ENCODE measurements around the gene SAMD11.
"Not testable (repeated sequence)": the region's sequence is repeated elsewhere in the genome, so short reads cannot be mapped to it uniquely, and the experiment has no call there.

Gene SAMD11

GRCh38 chr1:934991-935750 lies 11.4 kb downstream of the SAMD11 start:
- no peak for DNase-seq

- DNase-seq: peak; percentile 31
Observed at GRCh38 chr1:935751-936231, 12.1 kb downstream of the SAMD11 start.

- DNase-seq: no peak
Observed at GRCh38 chr1:936348-937264, 12.9 kb downstream of the SAMD11 start.

DNA sequence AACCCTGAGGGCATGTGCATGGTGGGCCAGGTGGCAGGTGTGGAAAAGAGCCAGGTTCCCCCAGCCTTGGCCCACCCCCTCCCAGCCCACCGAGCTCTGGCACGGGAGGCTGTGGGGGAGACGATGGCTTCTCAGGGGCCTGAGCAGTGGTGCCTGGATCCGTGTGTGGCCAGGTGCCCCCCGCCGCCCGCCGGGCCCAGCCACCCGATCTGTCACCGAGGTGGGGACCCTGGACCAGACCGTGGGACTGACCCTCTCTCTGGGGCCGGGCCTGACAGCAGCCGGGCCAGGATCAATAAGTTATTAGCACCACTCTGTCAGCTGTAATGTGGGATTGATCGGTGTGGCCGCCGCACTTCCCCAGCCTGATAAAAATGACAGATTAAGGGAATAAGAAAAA lies 13.8 kb downstream of the SAMD11 start:
- no peak for DNase-seq

DNA sequence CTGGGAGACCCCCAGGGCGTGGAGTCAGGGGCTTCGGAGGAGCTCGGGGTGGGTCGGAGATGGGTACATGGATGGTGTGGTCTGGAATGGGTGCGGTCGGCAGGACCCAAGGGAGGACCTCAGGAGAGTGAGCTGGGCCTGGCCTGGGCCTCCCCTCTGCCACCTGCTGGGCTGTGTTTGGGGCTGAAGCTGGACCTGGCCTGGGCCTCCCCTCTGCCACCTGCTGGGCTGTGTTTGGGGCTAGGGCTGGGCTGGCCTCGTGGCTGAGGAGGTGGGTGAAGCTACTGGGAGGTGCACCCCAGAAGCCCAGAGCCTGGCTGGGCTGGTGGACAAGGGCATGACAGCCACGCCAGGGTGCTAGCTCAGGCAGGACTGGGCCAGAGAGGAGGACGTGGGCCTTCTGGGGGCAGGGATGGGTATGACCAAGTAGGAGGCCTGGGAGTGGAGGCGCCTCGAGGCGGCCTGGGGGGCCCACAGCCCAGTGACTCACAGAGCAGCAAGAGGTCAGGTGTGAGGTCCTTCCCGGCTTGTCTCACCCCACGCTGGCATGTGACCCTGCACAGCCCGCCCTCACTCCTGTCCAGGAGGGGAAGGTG lies 14.5 kb downstream of the SAMD11 start:
- DNase-seq: no peak

GRCh38 chr1:938711-939489 lies 15.2 kb downstream of the SAMD11 start:
- DNase-seq: no peak

DNA sequence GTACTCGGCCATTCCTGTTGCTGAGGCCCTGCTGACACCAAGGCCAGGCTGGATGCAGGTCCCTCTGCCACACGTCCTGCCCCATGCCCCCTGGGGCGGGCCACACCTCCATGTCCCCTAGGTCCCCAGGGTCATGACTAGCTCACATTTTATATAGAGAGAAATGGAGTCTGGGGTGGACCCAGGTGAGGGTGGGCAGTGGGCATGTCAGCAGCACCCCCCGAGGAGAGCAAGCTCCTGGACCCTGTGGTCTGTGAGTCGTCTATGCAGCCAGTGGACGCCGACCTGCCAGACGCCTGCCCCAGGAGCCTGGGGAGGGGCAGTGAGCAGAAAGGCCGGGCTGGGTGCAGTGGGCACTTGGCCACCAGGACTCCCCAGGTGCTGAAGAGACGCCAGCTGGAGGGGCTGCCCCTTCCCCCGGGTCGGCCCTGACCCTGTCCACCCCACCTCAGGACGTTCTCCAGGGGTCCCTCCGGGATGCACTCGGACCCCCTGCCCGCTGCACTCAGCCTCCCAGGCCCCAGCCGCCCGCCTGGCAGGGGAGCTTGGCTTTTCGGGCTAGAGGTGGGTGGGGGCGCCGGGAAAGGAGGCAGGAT lies 15.9 kb downstream of the SAMD11 start:
- no peak for DNase-seq

- DNase-seq: peak; percentile 31
Observed at GRCh38 chr1:940107-941014, 16.6 kb downstream of the SAMD11 start.

- DNase-seq: no peak
Observed at GRCh38 chr1:941015-941587, 17.4 kb downstream of the SAMD11 start.

DNA sequence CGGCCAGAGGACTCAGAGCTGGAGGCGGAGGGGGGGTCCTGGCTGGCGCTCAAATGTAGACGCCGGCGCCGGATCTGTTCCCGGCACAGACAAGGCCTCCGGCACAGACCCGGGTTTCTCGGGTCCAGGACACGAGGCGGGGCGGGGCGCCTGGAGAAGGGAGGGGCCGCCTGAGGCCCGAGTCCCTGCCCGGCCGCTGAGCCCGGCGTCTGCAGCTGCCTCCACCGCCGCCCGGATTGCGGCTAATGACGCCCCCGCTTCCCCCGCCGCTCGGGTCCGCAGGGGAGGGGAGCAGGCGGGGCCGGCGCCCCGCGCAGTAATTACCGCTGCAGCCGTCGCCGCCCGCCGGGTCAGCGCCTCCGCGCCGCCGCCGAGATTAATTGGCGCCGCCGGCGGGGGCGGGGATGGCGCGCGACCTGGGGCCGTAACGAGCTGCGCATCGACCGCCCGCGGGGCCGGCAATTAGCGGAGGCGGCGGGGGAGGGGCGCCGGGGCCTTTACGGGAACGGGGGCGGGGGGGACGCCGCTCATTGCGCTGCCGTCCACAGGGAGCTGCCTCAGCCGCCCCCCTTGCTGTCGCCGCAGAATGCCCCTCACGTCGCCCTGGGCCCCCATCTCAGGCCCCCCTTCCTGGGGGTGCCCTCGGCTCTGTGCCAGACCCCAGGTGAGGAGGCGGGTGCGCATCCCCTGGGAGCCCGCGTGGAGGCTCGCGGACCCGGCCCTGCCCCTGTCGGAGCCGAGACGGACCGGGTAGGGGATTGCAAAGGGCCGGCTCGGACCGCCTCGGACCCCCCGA lies 18.1 kb downstream of the SAMD11 start:
- no peak for DNase-seq

DNA sequence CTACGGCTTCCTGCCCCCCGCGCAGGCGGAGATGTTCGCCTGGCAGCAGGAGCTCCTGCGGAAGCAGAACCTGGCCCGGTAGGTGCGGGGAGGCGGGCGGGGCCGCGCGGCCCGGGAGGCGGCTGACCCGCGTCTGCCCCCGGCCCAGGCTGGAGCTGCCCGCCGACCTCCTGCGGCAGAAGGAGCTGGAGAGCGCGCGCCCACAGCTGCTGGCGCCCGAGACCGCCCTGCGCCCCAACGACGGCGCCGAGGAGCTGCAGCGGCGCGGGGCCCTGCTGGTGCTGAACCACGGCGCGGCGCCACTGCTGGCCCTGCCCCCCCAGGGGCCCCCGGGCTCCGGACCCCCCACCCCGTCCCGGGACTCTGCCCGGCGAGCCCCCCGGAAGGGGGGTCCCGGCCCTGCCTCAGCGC lies 18.7 kb downstream of the SAMD11 start:
- DNase-seq: no peak

DNA sequence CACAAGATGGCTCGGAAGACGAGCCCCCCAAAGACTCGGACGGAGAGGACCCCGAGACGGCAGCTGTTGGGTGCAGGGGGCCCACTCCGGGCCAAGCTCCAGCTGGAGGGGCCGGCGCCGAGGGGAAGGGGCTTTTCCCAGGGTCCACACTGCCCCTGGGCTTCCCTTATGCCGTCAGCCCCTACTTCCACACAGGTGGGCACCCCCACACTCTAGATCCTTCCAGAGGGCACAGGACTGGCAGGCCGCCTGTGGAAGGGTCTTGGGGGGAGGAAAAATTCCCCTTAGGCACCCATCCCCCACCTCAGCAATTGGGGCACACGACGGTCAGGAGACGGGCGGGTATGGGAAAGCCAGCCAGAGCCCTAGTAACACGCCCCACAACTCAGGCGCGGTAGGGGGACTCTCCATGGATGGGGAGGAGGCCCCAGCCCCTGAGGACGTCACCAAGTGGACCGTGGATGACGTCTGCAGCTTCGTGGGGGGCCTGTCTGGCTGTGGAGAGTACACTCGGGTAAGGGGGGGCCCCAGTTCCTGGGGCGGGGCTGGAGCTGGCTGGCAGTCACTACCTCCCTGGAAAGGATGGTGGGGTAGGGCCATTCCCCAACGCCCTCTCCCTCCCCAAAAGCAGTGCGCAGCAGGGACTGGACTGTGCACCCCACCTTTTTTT lies 19.3 kb downstream of the SAMD11 start:
- no peak for DNase-seq

DNA sequence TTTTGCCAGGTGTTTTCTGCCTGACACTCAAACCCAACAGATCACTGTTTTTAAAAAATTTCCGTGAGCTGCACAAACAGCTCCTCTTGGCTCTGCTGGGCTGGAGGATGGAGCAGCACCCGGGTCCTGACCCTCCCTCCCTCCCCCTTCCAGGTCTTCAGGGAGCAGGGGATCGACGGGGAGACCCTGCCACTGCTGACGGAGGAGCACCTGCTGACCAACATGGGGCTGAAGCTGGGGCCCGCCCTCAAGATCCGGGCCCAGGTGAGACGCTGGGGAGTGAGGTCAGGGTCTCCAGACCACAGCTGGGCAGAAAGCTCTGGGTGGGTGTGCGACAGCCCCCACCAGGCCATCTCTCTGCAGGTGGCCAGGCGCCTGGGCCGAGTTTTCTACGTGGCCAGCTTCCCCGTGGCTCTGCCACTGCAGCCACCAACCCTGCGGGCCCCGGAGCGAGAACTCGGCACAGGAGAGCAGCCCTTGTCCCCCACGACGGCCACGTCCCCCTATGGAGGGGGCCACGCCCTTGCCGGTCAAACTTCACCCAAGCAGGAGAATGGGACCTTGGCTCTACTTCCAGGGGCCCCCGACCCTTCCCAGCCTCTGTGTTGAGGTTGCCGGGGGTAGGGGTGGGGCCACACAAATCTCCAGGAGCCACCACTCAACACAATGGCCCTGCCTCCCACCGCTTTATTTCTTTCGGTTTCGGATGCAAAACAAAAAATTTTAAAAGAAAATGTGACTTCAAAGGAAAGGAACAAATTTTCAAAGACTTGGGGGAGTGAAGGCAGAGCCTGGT lies 20.0 kb downstream of the SAMD11 start:
- DNase-seq: no peak

- peak; percentile 84 for DNase-seq
Observed at GRCh38 chr1:944341-945325, 20.9 kb downstream of the SAMD11 start.

- no peak for DNase-seq
Observed at GRCh38 chr1:945688-946556, 22.2 kb downstream of the SAMD11 start.

- DNase-seq: not testable (repeated sequence)
Observed at GRCh38 chr1:946811-947210, 23.1 kb downstream of the SAMD11 start.

Measured in NCI-H1694 (cell line).